GM21447 (cell line): ENCODE measurements around the gene CYB5RL.
"Not testable (repeated sequence)": the region's sequence is repeated elsewhere in the genome, so short reads cannot be mapped to it uniquely, and the experiment has no call there.

Experiments
- ATAC-seq: cut with Tn5 transposase; IDR thresholded peaks from one replicate; pipeline ENCODE4 v1.9.1; 2021; ENCODE audit not compliant: unreplicated experiment

Gene CYB5RL

GRCh38 chr1:54191525-54191924 lies 8.3 kb downstream of the CYB5RL start:
- no peak for ATAC-seq

GRCh38 chr1:54190526-54190925 lies 9.3 kb downstream of the CYB5RL start:
- no peak for ATAC-seq

- ATAC-seq = no peak
These were observed 11.5 kb downstream of the CYB5RL start for GRCh38 chr1:54188291-54188690.

- no peak for ATAC-seq
These were observed 13.8 kb downstream of the CYB5RL start for GRCh38 chr1:54186056-54186455.

- no peak for ATAC-seq
These were observed 19.0 kb downstream of the CYB5RL start for GRCh38 chr1:54180701-54181360.

GRCh38 chr1:54178296-54179070 lies 21.3 kb downstream of the CYB5RL start:
- no peak for ATAC-seq

- no peak for ATAC-seq
These were observed 22.1 kb downstream of the CYB5RL start for GRCh38 chr1:54177726-54178125.

GRCh38 chr1:54176621-54177327 lies 23.1 kb downstream of the CYB5RL start:
- no peak for ATAC-seq

- ATAC-seq = no peak
These were observed 25.7 kb downstream of the CYB5RL start for GRCh38 chr1:54174106-54174505.

- no peak for ATAC-seq
These were observed 26.1 kb downstream of the CYB5RL start for GRCh38 chr1:54173681-54174080.

- no peak for ATAC-seq
These were observed 26.9 kb downstream of the CYB5RL start for GRCh38 chr1:54172614-54173599.

GRCh38 chr1:54171606-54172005 lies 28.2 kb downstream of the CYB5RL start:
- ATAC-seq = no peak

GRCh38 chr1:54171016-54171415 lies 28.8 kb downstream of the CYB5RL start:
- no peak for ATAC-seq

- ATAC-seq = no peak
These were observed 30.8 kb downstream of the CYB5RL start for GRCh38 chr1:54169068-54169467.

GRCh38 chr1:54168206-54168965 lies 31.4 kb downstream of the CYB5RL start:
- no peak for ATAC-seq

- no peak for ATAC-seq
These were observed 32.2 kb downstream of the CYB5RL start for GRCh38 chr1:54167422-54168139.

- not testable (repeated sequence) for ATAC-seq
These were observed 33.5 kb downstream of the CYB5RL start for GRCh38 chr1:54166357-54166756.

- no peak for ATAC-seq
These were observed 34.7 kb downstream of the CYB5RL start for GRCh38 chr1:54165146-54165545.

- ATAC-seq = no peak
These were observed 36.3 kb downstream of the CYB5RL start for GRCh38 chr1:54163573-54163972.
